GM06990 (cell line): ENCODE data around the gene PRDM11.

Source experiments
- DNase-seq: peaks from one replicate; pipeline ENCODE4 v3.0.0-alpha.2; 2011; ENCODE audit not compliant: insufficient read length; ENCODE audit errors: extremely low read depth
- H3K27me3 ChIP-seq: replicated peaks from 2 replicates; pipeline ENCODE4 v1.6.0; 2011; ENCODE audit warnings: low read length; ENCODE audit not compliant: control insufficient read depth, insufficient read depth
- H3K36me3 ChIP-seq: 2 replicates; pipeline ENCODE4 v1.5.1; 2011; ENCODE audit warnings: low read length; ENCODE audit not compliant: control insufficient read depth, insufficient read depth
- H3K4me3 ChIP-seq: replicated peaks from 2 replicates; pipeline ENCODE4 v1.5.1; 2011; ENCODE audit warnings: low read depth, mild to moderate bottlenecking, control low read depth, low read length
- CTCF ChIP-seq: IDR thresholded peaks from 2 replicates; pipeline ENCODE4 v1.5.1; 2011; ENCODE audit warnings: low read length, control low read depth, mild to moderate bottlenecking, inconsistent platforms; ENCODE audit not compliant: insufficient read depth, poor library complexity, severe bottlenecking

PRDM11 gene

GRCh38 chr11:45161252-45162063 is 15.0 kb downstream of the PRDM11 start:
- DNase-seq: no peak
- Histone ChIP-seq H3K27me3 (no peaks in the 10 kb centered on the region), H3K36me3 (no peaks in the 10 kb centered on the region), H3K4me3 (no peak overlapping the region)
- TF ChIP-seq CTCF: no peak

GRCh38 chr11:45162064-45162375 is 15.6 kb downstream of the PRDM11 start:
- Histone ChIP-seq H3K4me3 (no peak overlapping the region), H3K27me3 (no peaks in the 10 kb centered on the region), H3K36me3 (no peaks in the 10 kb centered on the region)
- no peak for DNase-seq
- TF ChIP-seq CTCF: no peak

- Histone ChIP-seq H3K4me3 (no peak overlapping the region), H3K27me3 (no peaks in the 10 kb centered on the region), H3K36me3 (no peaks in the 10 kb centered on the region)
- no peak for TF ChIP-seq CTCF
- no peak for DNase-seq
These were observed 16.8 kb downstream of the PRDM11 start for GRCh38 chr11:45162916-45163879.

- TF ChIP-seq CTCF: no peak
These were observed 17.6 kb downstream of the PRDM11 start for GRCh38 chr11:45163956-45164575.

GRCh38 chr11:45165386-45165785 is 18.9 kb downstream of the PRDM11 start:
- no peak overlapping the region for H3K4me3 ChIP-seq
- TF ChIP-seq CTCF: no peak
- no peak for DNase-seq

More at GRCh38 chr11:45163956-45164575, 17.6 kb downstream of the PRDM11 start:
- Histone ChIP-seq H3K4me3 (no peak overlapping the region), H3K27me3 (no peaks in the 10 kb centered on the region), H3K36me3 (no peaks in the 10 kb centered on the region)
- no peak for DNase-seq

More at GRCh38 chr11:45165386-45165785, 18.9 kb downstream of the PRDM11 start:
- no peaks in the 10 kb centered on the region for H3K36me3 ChIP-seq
- no peaks in the 10 kb centered on the region for H3K27me3 ChIP-seq
